Tibial artery (tissue), 4 donors: ENCODE data around the gene CLBA1.
A peak's percentile ranks its signal among the peaks of the same experiment; 100 is the strongest.

Experiments
- DNase-seq, 2 donors: peaks; one replicate each; pipeline ENCODE4 v3.0.0-alpha.2; 2019
- H3K27ac ChIP-seq, 2 donors: fragments of 200-600 bp; sonication (generic) in 1 of 2; 1 replicate in 1 of 2; 2 replicates in 1 of 2; pipeline ENCODE4 v1.5.1; 2018 to 2019; ENCODE audit warnings: mild to moderate bottlenecking in 1 of 2
- H3K27me3 ChIP-seq, 2 donors: fragments of 200-600 bp; sonication (generic) in 1 of 2; one replicate each; pipeline versions ENCODE4 v1.5.1 to v1.6.0; 2016 to 2019
- H3K36me3 ChIP-seq, 3 donors: fragments of 200-600 bp; sonication (generic) in 2 of 3; one replicate each; pipeline ENCODE4 v1.5.1; 2016 to 2019; ENCODE audit warnings: mild to moderate bottlenecking in 2 of 3
- H3K4me1 ChIP-seq, 4 donors: fragments of 200-600 bp; sonication (generic) in 2 of 4; 1 replicate in 3 of 4; 2 replicates in 1 of 4; pipeline ENCODE4 v1.5.1; 2016 to 2019
- H3K4me3 ChIP-seq, 2 donors: fragments of 200-600 bp; sonication (generic) in 1 of 2; 1 replicate in 1 of 2; 2 replicates in 1 of 2; pipeline ENCODE4 v1.5.1; 2018 to 2019; ENCODE audit warnings: mild to moderate bottlenecking in 2 of 2
- H3K9me3 ChIP-seq, 3 donors: fragments of 200-600 bp; sonication (generic) in 1 of 3; one replicate each; pipeline ENCODE4 v1.5.1; 2016 to 2019
- CTCF ChIP-seq, 2 experiments: fragments of 200-600 bp in 1 of 2; fragments of 450-650 bp in 1 of 2; IDR thresholded peaks; one replicate each; pipeline ENCODE4 v1.5.1; 2017 to 2019; ENCODE audit warnings: antibody characterized with exemption in 2 of 2, mild to moderate bottlenecking in 1 of 2, moderate library complexity in 1 of 2
- intact Hi-C: fragments of 100-400 bp; cut with DNase I; formaldehyde crosslinking; loops from one replicate; pipeline ENCODE4 v1.15.0; 2023; ENCODE audit warnings: low total_unique reads

Gene CLBA1

GRCh38 chr14:105018414-105018813 lies 32.8 kb downstream of the CLBA1 start:
- Histone ChIP-seq H3K36me3 (no peaks in the 10 kb centered on the region), H3K27ac (no peak overlapping the region), H3K4me3 (no peak overlapping the region), H3K27me3 (no peaks in the 10 kb centered on the region), H3K9me3 (no peaks in the 10 kb centered on the region), H3K4me1 (peaks cover 0 to 36% (median 30%) of the 10 kb centered on the region in 4 donors)
- intact Hi-C loops, result no loop called here
- no peak for TF ChIP-seq CTCF (IDR thresholded peaks at IDR 0.05)
- no peak for DNase-seq

DNA sequence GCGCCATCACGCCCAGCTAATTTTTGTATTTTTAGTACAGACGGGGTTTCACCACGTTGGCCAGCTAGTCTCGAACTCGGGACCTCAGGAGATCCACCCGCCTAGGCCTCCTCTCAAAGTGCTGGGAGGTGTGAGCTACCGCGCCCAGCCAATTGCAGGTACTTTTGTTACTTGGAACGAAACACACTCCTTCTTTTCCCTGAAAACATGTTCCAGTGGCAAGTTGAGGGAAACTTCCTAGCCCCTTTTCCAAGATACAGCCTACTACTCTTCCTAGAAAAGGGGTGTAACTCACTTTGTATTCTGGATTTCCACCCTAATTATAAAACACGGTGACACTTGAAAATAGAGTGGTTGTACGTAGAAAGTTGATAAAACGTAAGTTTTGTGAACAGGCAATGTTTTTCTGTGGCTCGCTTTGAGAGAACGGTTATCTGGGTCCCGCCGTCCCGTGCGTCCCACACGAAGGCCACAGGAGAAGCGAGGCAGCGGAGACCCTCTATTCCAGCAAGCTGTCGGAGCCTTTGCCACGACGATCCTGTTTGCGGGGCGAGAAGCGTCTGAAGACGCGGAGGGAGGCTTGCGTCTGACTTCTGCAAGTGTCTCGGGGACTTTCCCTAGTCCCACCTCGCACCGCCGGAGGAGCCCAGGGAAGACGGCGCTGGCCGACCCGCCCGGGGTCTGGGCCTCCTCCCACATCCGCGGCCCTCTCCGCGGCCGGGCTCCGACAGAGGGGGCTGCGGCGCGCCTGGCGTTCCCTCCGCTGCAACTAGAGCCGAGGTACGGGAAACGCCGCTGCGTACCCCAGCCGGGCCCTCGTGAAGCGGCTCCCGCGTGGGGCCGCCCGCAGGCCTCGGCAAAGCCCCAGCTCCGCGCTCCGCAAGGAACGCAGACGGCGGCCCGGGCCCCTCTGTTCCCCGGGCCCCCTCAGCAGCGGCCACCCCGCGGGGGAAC lies 34.5 kb downstream of the CLBA1 start:
- no peak for DNase-seq
- H3K9me3 ChIP-seq, result no peaks in the 10 kb centered on the region
- peak in 1 of 2 experiments; percentile 15 for TF ChIP-seq CTCF (IDR thresholded peaks at IDR 0.05)
- H3K36me3 ChIP-seq, result no peaks in the 10 kb centered on the region
- H3K27me3 ChIP-seq, result no peaks in the 10 kb centered on the region
- H3K27ac ChIP-seq, result peak overlapping the region; percentile 61 to 73
- H3K4me3 ChIP-seq, result peak overlapping the region; percentile 90 to 94
- intact Hi-C loops, result loop anchor here (5.0 kb wide), 1 partner anchor 43 kb away; the partner anchor contains the start of gene AHNAK2
- peaks cover 0 to 34% (median 26%) of the 10 kb centered on the region in 4 donors for H3K4me1 ChIP-seq

- Histone ChIP-seq H3K9me3 (no peaks in the 10 kb centered on the region), H3K36me3 (no peaks in the 10 kb centered on the region), H3K4me3 (peak within 1 kb of the TSS; percentile 90 to 94), H3K27me3 (no peaks in the 10 kb centered on the region), H3K4me1 (peaks cover 0 to 34% (median 26%) of the 10 kb centered on the region in 4 donors), H3K27ac (peak within 1 kb of the TSS; percentile 73 to 83)
- no peak for TF ChIP-seq CTCF (IDR thresholded peaks at IDR 0.05)
- peak; percentile 96 to 98 for DNase-seq
- intact Hi-C loops, result loop anchor here (5.0 kb wide), 1 partner anchor 44 kb away; the partner anchor contains the start of gene AHNAK2
Measured at GRCh38 chr14:105020815-105021655, 35.4 kb downstream of the CLBA1 start, which contains the start of gene CDCA4. Gene CDCA4 (minus strand): TSS chr14:105021083. CDS start chr14:105011929, 9,154 bp downstream.

DNA sequence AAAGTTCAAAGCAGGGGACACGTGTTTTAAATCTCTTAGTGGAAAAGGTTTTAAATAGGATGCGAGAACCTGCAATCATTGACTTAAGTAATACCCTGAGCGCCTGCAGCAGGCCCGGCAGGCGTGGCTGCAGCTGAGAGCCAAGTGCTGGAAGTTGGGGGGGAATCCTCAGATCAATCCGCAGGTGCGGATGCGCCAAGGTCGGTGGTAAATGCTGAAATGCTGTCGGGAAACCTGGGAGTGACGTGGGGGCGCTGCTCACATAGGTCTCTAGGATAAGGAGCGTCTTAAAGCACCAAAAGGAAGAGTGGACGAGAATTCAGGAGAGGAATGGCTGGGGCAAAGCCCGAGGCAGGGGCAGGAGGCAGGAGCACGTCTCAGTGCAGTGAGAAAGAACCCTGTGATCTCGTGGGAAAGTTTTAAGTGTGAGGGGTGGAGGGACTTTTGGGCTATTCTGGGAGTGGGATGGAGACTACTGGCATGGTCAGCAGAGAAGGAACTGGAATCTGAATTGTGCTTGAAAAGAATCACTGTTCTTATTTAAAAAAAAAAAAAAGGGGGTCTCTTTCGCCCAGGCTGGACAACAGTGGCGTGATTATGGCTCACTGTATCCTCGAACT lies 36.2 kb downstream of the CLBA1 start:
- H3K4me1 ChIP-seq, result peaks cover 0 to 34% (median 24%) of the 10 kb centered on the region in 4 donors
- TF ChIP-seq CTCF (IDR thresholded peaks at IDR 0.05), result no peak
- no peaks in the 10 kb centered on the region for H3K36me3 ChIP-seq
- DNase-seq, result no peak
- H3K9me3 ChIP-seq, result no peaks in the 10 kb centered on the region
- H3K4me3 ChIP-seq, result peak overlapping the region; percentile 90 to 94
- H3K27ac ChIP-seq, result peak overlapping the region; percentile 70 to 83
- H3K27me3 ChIP-seq, result no peaks in the 10 kb centered on the region
- intact Hi-C loops, result loop anchor here (5.0 kb wide), 1 partner anchor 44 kb away; the partner anchor contains the start of gene AHNAK2

DNA sequence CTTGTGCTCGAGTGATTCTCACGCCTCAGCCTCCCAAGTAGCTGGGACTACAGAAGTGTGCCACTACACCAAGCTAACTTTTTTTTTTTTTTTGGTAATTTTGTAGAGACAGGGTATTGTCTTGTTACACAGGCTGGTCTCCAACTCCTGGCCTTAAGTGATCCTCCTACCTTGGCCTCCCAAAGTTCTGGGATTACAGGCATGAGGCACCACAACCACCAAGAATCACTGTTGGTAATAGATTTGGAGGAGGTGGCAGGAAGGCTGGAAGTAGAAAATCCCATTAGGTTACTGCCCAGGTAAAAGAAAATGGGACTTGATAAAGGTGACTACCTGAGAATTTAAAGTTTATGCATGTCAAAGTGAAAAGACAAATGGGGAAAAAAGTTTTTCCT lies 36.7 kb downstream of the CLBA1 start:
- no peak for DNase-seq
- Histone ChIP-seq H3K9me3 (no peaks in the 10 kb centered on the region), H3K27me3 (no peaks in the 10 kb centered on the region), H3K36me3 (no peaks in the 10 kb centered on the region), H3K27ac (no peak overlapping the region), H3K4me3 (peak overlapping the region in 1 of 2 donors; percentile 94), H3K4me1 (peaks cover 0 to 33% (median 25%) of the 10 kb centered on the region in 4 donors)
- TF ChIP-seq CTCF (IDR thresholded peaks at IDR 0.05), result no peak
- intact Hi-C loops, result loop anchor here (5.0 kb wide), 1 partner anchor 45 kb away; the partner anchor contains the start of gene AHNAK2
